Measurements from ENCODE around the gene UBA6.

Gene UBA6

DNA sequence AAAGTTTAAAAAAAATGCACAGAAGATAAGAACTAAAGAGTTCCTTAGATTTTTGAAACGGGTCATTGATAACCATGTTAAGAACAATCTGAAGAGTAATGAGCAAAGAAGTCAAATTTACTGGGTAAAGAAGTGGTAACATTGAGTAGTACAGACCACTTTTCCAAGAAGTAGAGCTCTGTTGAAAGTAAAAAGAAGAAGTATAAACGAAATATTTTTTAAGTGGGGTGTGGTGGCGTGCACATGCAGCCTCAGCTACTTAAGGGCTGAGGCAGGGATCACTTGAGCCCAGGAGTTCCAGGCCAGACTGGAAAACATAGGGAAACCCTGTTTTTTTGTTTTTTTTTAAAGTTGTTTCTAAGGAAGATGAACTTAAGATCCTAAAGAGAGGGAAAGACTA lies 68.5 kb downstream of the UBA6 start:
- no peak for DNase-seq
- peaks cover 13% of the 10 kb centered on the region for H3K36me3 ChIP-seq (ENCODE audit: control insufficient read depth, insufficient read depth, low read length)
- no peaks in the 10 kb centered on the region for H3K4me1 ChIP-seq (ENCODE audit: control insufficient read depth, insufficient read depth, low read length, poor library complexity, severe bottlenecking)
- H3K27me3 ChIP-seq (replicated peaks; ENCODE audit: control insufficient read depth, insufficient read depth, low read length, poor library complexity, severe bottlenecking) = no peaks in the 10 kb centered on the region
- no peaks in the 10 kb centered on the region for H3K9me3 ChIP-seq (ENCODE audit: control insufficient read depth, low read length)
- no peak overlapping the region for H3K4me3 ChIP-seq (ENCODE audit: insufficient read depth, low read depth, low read length, poor library complexity, severe bottlenecking)
- no peak overlapping the region for H3K27ac ChIP-seq (ENCODE audit: insufficient read depth, low read length, poor library complexity, severe bottlenecking)

- Histone ChIP-seq H3K4me3 (ENCODE audit: insufficient read depth, low read depth, low read length, poor library complexity, severe bottlenecking) (no peak overlapping the region), H3K27ac (ENCODE audit: insufficient read depth, low read length, poor library complexity, severe bottlenecking) (no peak overlapping the region), H3K4me1 (ENCODE audit: control insufficient read depth, insufficient read depth, low read length, poor library complexity, severe bottlenecking) (no peaks in the 10 kb centered on the region), H3K27me3 (replicated peaks; ENCODE audit: control insufficient read depth, insufficient read depth, low read length, poor library complexity, severe bottlenecking) (no peaks in the 10 kb centered on the region), H3K9me3 (ENCODE audit: control insufficient read depth, low read length) (no peaks in the 10 kb centered on the region), H3K36me3 (ENCODE audit: control insufficient read depth, insufficient read depth, low read length) (peaks cover 30% of the 10 kb centered on the region)
- DNase-seq = no peak
These were observed 76.0 kb downstream of the UBA6 start for GRCh38 chr4:67624939-67625338.

DNA sequence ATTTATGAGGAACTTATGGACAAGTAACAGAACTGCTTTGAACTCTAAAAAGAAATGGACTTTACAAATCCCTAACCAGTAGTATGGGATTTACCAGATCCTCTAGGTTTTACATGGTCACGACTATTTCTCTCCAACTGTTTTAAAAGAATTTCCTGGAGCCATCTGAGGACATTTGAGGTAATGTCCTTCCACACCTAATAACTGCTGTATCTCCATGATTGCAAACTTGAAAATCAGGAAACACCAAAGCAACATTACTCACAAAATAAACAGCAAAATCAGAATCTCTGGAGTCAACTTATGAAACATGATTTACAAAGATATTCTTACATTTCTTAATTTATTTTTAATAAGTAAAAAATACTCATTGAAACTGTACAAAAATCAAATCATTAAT lies 84.5 kb downstream of the UBA6 start:
- H3K27ac ChIP-seq (ENCODE audit: insufficient read depth, low read length, poor library complexity, severe bottlenecking) = no peak overlapping the region
- H3K36me3 ChIP-seq (ENCODE audit: control insufficient read depth, insufficient read depth, low read length) = peaks cover 25% of the 10 kb centered on the region

DNA sequence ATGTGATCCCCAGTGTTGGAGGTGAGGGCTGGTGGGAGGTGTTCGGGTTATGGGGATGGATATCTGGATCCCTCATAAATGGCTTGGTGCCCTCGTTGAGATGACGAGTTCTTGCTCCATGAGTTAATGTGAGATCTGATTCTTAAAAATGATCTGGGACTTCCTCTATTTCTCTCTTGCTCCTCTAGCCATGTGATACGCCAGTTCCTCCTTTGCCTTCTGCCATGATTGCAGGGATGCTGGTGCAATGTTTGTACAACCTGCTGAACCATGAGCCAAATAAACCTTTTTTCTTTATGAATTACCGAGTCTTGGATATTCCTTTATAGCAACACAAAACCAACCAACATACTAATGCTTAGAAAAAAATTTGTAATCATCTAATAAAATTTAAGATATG lies 85.8 kb downstream of the UBA6 start:
- no peak for DNase-seq
- H3K4me1 ChIP-seq (ENCODE audit: control insufficient read depth, insufficient read depth, low read length, poor library complexity, severe bottlenecking) = no peaks in the 10 kb centered on the region
- no peak overlapping the region for H3K27ac ChIP-seq (ENCODE audit: insufficient read depth, low read length, poor library complexity, severe bottlenecking)
- no peaks in the 10 kb centered on the region for H3K27me3 ChIP-seq (replicated peaks; ENCODE audit: control insufficient read depth, insufficient read depth, low read length, poor library complexity, severe bottlenecking)
- peaks cover under 1% of the 10 kb centered on the region for H3K9me3 ChIP-seq (ENCODE audit: control insufficient read depth, low read length)
- peaks cover 14% of the 10 kb centered on the region for H3K36me3 ChIP-seq (ENCODE audit: control insufficient read depth, insufficient read depth, low read length)
- no peak overlapping the region for H3K4me3 ChIP-seq (ENCODE audit: insufficient read depth, low read depth, low read length, poor library complexity, severe bottlenecking)

More for the DNA sequence above, 84.5 kb downstream of the UBA6 start:
- Histone ChIP-seq H3K4me3 (ENCODE audit: insufficient read depth, low read depth, low read length, poor library complexity, severe bottlenecking) (no peak overlapping the region), H3K4me1 (ENCODE audit: control insufficient read depth, insufficient read depth, low read length, poor library complexity, severe bottlenecking) (no peaks in the 10 kb centered on the region), H3K9me3 (ENCODE audit: control insufficient read depth, low read length) (no peaks in the 10 kb centered on the region), H3K27me3 (replicated peaks; ENCODE audit: control insufficient read depth, insufficient read depth, low read length, poor library complexity, severe bottlenecking) (no peaks in the 10 kb centered on the region)
- no peak for DNase-seq

- Histone ChIP-seq H3K36me3 (ENCODE audit: control insufficient read depth, insufficient read depth, low read length) (peaks cover 10% of the 10 kb centered on the region), H3K4me3 (ENCODE audit: insufficient read depth, low read depth, low read length, poor library complexity, severe bottlenecking) (no peak overlapping the region), H3K27ac (ENCODE audit: insufficient read depth, low read length, poor library complexity, severe bottlenecking) (no peak overlapping the region), H3K27me3 (replicated peaks; ENCODE audit: control insufficient read depth, insufficient read depth, low read length, poor library complexity, severe bottlenecking) (no peaks in the 10 kb centered on the region), H3K9me3 (ENCODE audit: control insufficient read depth, low read length) (peaks cover 4% of the 10 kb centered on the region), H3K4me1 (ENCODE audit: control insufficient read depth, insufficient read depth, low read length, poor library complexity, severe bottlenecking) (no peaks in the 10 kb centered on the region)
- no peak for DNase-seq
These were observed 86.8 kb downstream of the UBA6 start for GRCh38 chr4:67614186-67614585.

GRCh38 chr4:67608027-67608426 lies 92.9 kb downstream of the UBA6 start:
- H3K9me3 ChIP-seq (ENCODE audit: control insufficient read depth, low read length) = peaks cover 4% of the 10 kb centered on the region
- no peaks in the 10 kb centered on the region for H3K36me3 ChIP-seq (ENCODE audit: control insufficient read depth, insufficient read depth, low read length)
- no peak overlapping the region for H3K27ac ChIP-seq (ENCODE audit: insufficient read depth, low read length, poor library complexity, severe bottlenecking)
- DNase-seq = no peak
- no peaks in the 10 kb centered on the region for H3K4me1 ChIP-seq (ENCODE audit: control insufficient read depth, insufficient read depth, low read length, poor library complexity, severe bottlenecking)
- no peak overlapping the region for H3K4me3 ChIP-seq (ENCODE audit: insufficient read depth, low read depth, low read length, poor library complexity, severe bottlenecking)
- H3K27me3 ChIP-seq (replicated peaks; ENCODE audit: control insufficient read depth, insufficient read depth, low read length, poor library complexity, severe bottlenecking) = no peaks in the 10 kb centered on the region

- DNase-seq = no peak
- no peaks in the 10 kb centered on the region for H3K36me3 ChIP-seq (ENCODE audit: control insufficient read depth, insufficient read depth, low read length)
These were observed 96.2 kb downstream of the UBA6 start for GRCh38 chr4:67604749-67605148.

GRCh38 chr4:67604029-67604381 lies 97.0 kb downstream of the UBA6 start:
- Histone ChIP-seq H3K27me3 (replicated peaks; ENCODE audit: control insufficient read depth, insufficient read depth, low read length, poor library complexity, severe bottlenecking) (no peaks in the 10 kb centered on the region), H3K36me3 (ENCODE audit: control insufficient read depth, insufficient read depth, low read length) (no peaks in the 10 kb centered on the region), H3K4me3 (ENCODE audit: insufficient read depth, low read depth, low read length, poor library complexity, severe bottlenecking) (no peak overlapping the region), H3K9me3 (ENCODE audit: control insufficient read depth, low read length) (no peaks in the 10 kb centered on the region), H3K4me1 (ENCODE audit: control insufficient read depth, insufficient read depth, low read length, poor library complexity, severe bottlenecking) (no peaks in the 10 kb centered on the region), H3K27ac (ENCODE audit: insufficient read depth, low read length, poor library complexity, severe bottlenecking) (no peak overlapping the region)
- no peak for DNase-seq

More at GRCh38 chr4:67604749-67605148, 96.2 kb downstream of the UBA6 start:
- Histone ChIP-seq H3K4me3 (ENCODE audit: insufficient read depth, low read depth, low read length, poor library complexity, severe bottlenecking) (no peak overlapping the region), H3K9me3 (ENCODE audit: control insufficient read depth, low read length) (no peaks in the 10 kb centered on the region), H3K4me1 (ENCODE audit: control insufficient read depth, insufficient read depth, low read length, poor library complexity, severe bottlenecking) (no peaks in the 10 kb centered on the region), H3K27me3 (replicated peaks; ENCODE audit: control insufficient read depth, insufficient read depth, low read length, poor library complexity, severe bottlenecking) (no peaks in the 10 kb centered on the region), H3K27ac (ENCODE audit: insufficient read depth, low read length, poor library complexity, severe bottlenecking) (no peak overlapping the region)

- no peak overlapping the region for H3K27ac ChIP-seq (ENCODE audit: insufficient read depth, low read length, poor library complexity, severe bottlenecking)
- H3K9me3 ChIP-seq (ENCODE audit: control insufficient read depth, low read length) = no peaks in the 10 kb centered on the region
- H3K4me3 ChIP-seq (ENCODE audit: insufficient read depth, low read depth, low read length, poor library complexity, severe bottlenecking) = no peak overlapping the region
- H3K4me1 ChIP-seq (ENCODE audit: control insufficient read depth, insufficient read depth, low read length, poor library complexity, severe bottlenecking) = no peaks in the 10 kb centered on the region
- DNase-seq = no peak
- H3K27me3 ChIP-seq (replicated peaks; ENCODE audit: control insufficient read depth, insufficient read depth, low read length, poor library complexity, severe bottlenecking) = no peaks in the 10 kb centered on the region
- no peaks in the 10 kb centered on the region for H3K36me3 ChIP-seq (ENCODE audit: control insufficient read depth, insufficient read depth, low read length)
These were observed 97.5 kb downstream of the UBA6 start for GRCh38 chr4:67603310-67604028.

DNA sequence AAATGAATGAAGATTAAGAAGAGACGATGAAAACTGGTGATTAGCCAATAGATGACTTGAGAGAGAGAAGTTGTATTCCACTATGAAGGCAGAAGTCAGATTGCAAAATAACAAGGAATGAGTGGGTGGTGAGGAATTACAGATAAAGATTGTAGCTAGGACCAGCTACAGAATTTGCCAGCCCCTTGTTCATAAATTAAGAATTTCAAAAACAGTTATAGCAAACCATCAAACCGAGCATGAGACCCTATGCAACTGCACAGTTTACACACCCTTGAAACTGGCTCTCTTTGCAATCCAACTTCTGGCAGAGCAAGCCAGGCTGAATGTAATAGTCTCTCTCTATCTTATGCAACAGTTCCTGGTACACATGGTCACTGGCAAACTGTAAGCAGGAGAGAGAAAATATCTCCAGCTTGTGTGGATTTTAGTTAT lies 107.2 kb downstream of the UBA6 start:
- Histone ChIP-seq H3K9me3 (ENCODE audit: control insufficient read depth, low read length) (no peaks in the 10 kb centered on the region), H3K27ac (ENCODE audit: insufficient read depth, low read length, poor library complexity, severe bottlenecking) (no peak overlapping the region), H3K36me3 (ENCODE audit: control insufficient read depth, insufficient read depth, low read length) (no peaks in the 10 kb centered on the region), H3K4me1 (ENCODE audit: control insufficient read depth, insufficient read depth, low read length, poor library complexity, severe bottlenecking) (no peaks in the 10 kb centered on the region), H3K4me3 (ENCODE audit: insufficient read depth, low read depth, low read length, poor library complexity, severe bottlenecking) (no peak overlapping the region), H3K27me3 (replicated peaks; ENCODE audit: control insufficient read depth, insufficient read depth, low read length, poor library complexity, severe bottlenecking) (no peaks in the 10 kb centered on the region)
- DNase-seq = no peak
